IMR-90 (cell line): Measurements from ENCODE around the gene KRT7. TPM values are rescaled to one million over a fixed set of nuclear protein-coding genes. Genes with fewer than 3 reads are reported as not detected.

ENCODE experiments used
- ATAC-seq: fragments of 200-7000 bp; cut with Tn5 transposase; 2 replicates; pipeline ENCODE4 v1.9.1; 2020; ENCODE audit warnings: low read depth, mild to moderate bottlenecking, moderate library complexity
- BruUV-seq: library from RNA; stranded (reverse); fragments of 400-500 nt; replicated peaks from 2 replicates; lab custom pipeline; 2021; lab: Mats Ljungman, UMichigan
- CTCF ChIA-PET: fragments of 300-600 bp; formaldehyde crosslinking; extraction: SDS; loops from one replicate; lab custom pipeline; 2021; ENCODE audit warnings: antibody characterized with exemption; lab: Yijun Ruan, JAX
- POLR2A ChIA-PET: fragments of 300-600 bp; sonication (Branson Sonifier 250); formaldehyde crosslinking; loops from one replicate; lab custom pipeline; 2022; ENCODE audit warnings: antibody characterized with exemption; ENCODE audit not compliant: unreplicated experiment; lab: Charles Lee
- DNase-seq: peaks from one replicate; pipeline ENCODE4 v3.0.0; 2013
- H2AFZ ChIP-seq: replicated peaks from 2 replicates; pipeline ENCODE3; 2013; ENCODE audit warnings: low read length, mild to moderate bottlenecking; ENCODE audit not compliant: poor library complexity
- H2AK5ac ChIP-seq: 2 replicates; pipeline ENCODE4 v1.6.1; 2013; ENCODE audit warnings: low read depth, low read length, inconsistent platforms
- H2AK9ac ChIP-seq: replicated peaks from 2 replicates; pipeline ENCODE3; 2013; ENCODE audit warnings: mild to moderate bottlenecking, low read depth, low read length, moderate library complexity; ENCODE audit not compliant: poor library complexity
- H2BK120ac ChIP-seq: 2 replicates; pipeline ENCODE4 v1.6.1; 2013; ENCODE audit warnings: low read depth, low read length, inconsistent platforms
- H2BK15ac ChIP-seq: 3 replicates; pipeline ENCODE4 v1.6.1; 2013; ENCODE audit warnings: low read depth, low read length, inconsistent platforms
- H2BK20ac ChIP-seq: 2 replicates; pipeline ENCODE4 v1.6.1; 2013; ENCODE audit warnings: low read depth, mild to moderate bottlenecking, inconsistent platforms, low read length, moderate library complexity
- H2BK5ac ChIP-seq: 2 replicates; pipeline ENCODE4 v1.6.1; 2013; ENCODE audit warnings: mild to moderate bottlenecking, low read depth, low read length, inconsistent platforms; ENCODE audit not compliant: poor library complexity, severe bottlenecking
- H3K14ac ChIP-seq: replicated peaks from 2 replicates; pipeline ENCODE4 v1.6.1; 2013; ENCODE audit warnings: low read depth, low read length, inconsistent platforms
- H3K18ac ChIP-seq: 2 replicates; pipeline ENCODE4 v1.6.1; 2013; ENCODE audit warnings: low read depth, low read length, control low read depth
- H3K23ac ChIP-seq: 2 replicates; pipeline ENCODE4 v1.6.1; 2013; ENCODE audit warnings: low read depth, low read length, inconsistent platforms
- H3K27ac ChIP-seq: 2 replicates; pipeline ENCODE4 v1.5.1; 2013; ENCODE audit warnings: mild to moderate bottlenecking, control low read depth, low read length; ENCODE audit not compliant: insufficient read depth
- H3K27me3 ChIP-seq: 2 replicates; pipeline ENCODE4 v1.6.1; 2013; ENCODE audit warnings: low read length; ENCODE audit not compliant: control insufficient read depth, insufficient read depth
- H3K36me3 ChIP-seq: 2 replicates; pipeline ENCODE4 v1.6.1; 2013; ENCODE audit warnings: low read length, mixed read lengths; ENCODE audit not compliant: control insufficient read depth, insufficient read depth
- H3K4ac ChIP-seq: 2 replicates; pipeline ENCODE4 v1.6.1; 2013; ENCODE audit warnings: low read depth, low read length, inconsistent platforms
- H3K4me1 ChIP-seq: 2 replicates; pipeline ENCODE4 v1.6.1; 2013; ENCODE audit warnings: low read length, mixed read lengths; ENCODE audit not compliant: control insufficient read depth, insufficient read depth
- H3K4me2 ChIP-seq: 2 replicates; pipeline ENCODE4 v1.6.1; 2013; ENCODE audit warnings: low read depth, mild to moderate bottlenecking, control low read depth, low read length, moderate library complexity
- H3K4me3 ChIP-seq: 2 replicates; pipeline ENCODE4 v1.5.1; 2013; ENCODE audit warnings: low read depth, mild to moderate bottlenecking, control low read depth, low read length, moderate library complexity; ENCODE audit not compliant: insufficient read depth
- H3K56ac ChIP-seq: 2 replicates; pipeline ENCODE4 v1.6.1; 2013; ENCODE audit warnings: low read length, inconsistent platforms; ENCODE audit not compliant: insufficient read depth; ENCODE audit errors: extremely low read depth
- H3K79me1 ChIP-seq, 2 experiments: 2 replicates each; pipeline ENCODE4 v1.6.1; 2013; ENCODE audit warnings: low read length in 2 of 2, inconsistent platforms in 1 of 2, low read depth in 1 of 2
- H3K9ac ChIP-seq: 2 replicates; pipeline ENCODE4 v1.6.1; 2013; ENCODE audit warnings: low read depth, low read length, control low read depth
- H3K9me1 ChIP-seq: 2 replicates; pipeline ENCODE4 v1.6.1; 2013; ENCODE audit warnings: low read length, inconsistent platforms; ENCODE audit not compliant: insufficient read depth
- H3K9me3 ChIP-seq: 2 replicates; pipeline ENCODE4 v1.6.1; 2013; ENCODE audit warnings: low read length; ENCODE audit not compliant: control insufficient read depth, insufficient read depth
- H4K20me1 ChIP-seq: 2 replicates; pipeline ENCODE4 v1.6.1; 2013; ENCODE audit warnings: low read length, inconsistent platforms; ENCODE audit not compliant: insufficient read depth
- H4K5ac ChIP-seq: 2 replicates; pipeline ENCODE4 v1.6.1; 2013; ENCODE audit warnings: mild to moderate bottlenecking, low read depth, low read length, control low read depth
- H4K8ac ChIP-seq, 2 experiments: 2 replicates each; pipeline ENCODE4 v1.6.1; 2013; ENCODE audit warnings: low read depth in 2 of 2, low read length in 2 of 2, control low read depth in 1 of 2, inconsistent platforms in 1 of 2
- H4K91ac ChIP-seq: 2 replicates; pipeline ENCODE4 v1.6.1; 2013; ENCODE audit warnings: low read depth, low read length, inconsistent platforms; ENCODE audit not compliant: insufficient read depth
- BHLHE40 ChIP-seq: fragments of 150-350 bp; IDR thresholded peaks from 2 replicates; pipeline ENCODE4 v1.6.1; 2016; ENCODE audit warnings: mild to moderate bottlenecking, low read depth, low read length
- CEBPB ChIP-seq: IDR thresholded peaks from 2 replicates; pipeline ENCODE4 v1.6.1; 2012; ENCODE audit warnings: low read depth, low read length, improper control_type of control experiment
- CHD1 ChIP-seq: IDR thresholded peaks from 2 replicates; pipeline ENCODE4 v1.6.1; 2012; ENCODE audit warnings: low read depth, low read length, improper control_type of control experiment
- ELK1 ChIP-seq: fragments of 150-350 bp; IDR thresholded peaks from 2 replicates; pipeline ENCODE4 v1.6.1; 2016; ENCODE audit warnings: low read depth, mild to moderate bottlenecking, low read length, moderate library complexity, borderline replicate concordance
- FOS ChIP-seq: fragments of 150-350 bp; IDR thresholded peaks from 2 replicates; pipeline ENCODE4 v1.6.1; 2016; ENCODE audit warnings: low read depth, low read length
- MAFK ChIP-seq: IDR thresholded peaks from 2 replicates; pipeline ENCODE4 v1.6.1; 2012; ENCODE audit warnings: low read depth, low read length, improper control_type of control experiment
- MAZ ChIP-seq: IDR thresholded peaks from 2 replicates; pipeline ENCODE4 v1.6.1; 2012; ENCODE audit warnings: low read depth, mild to moderate bottlenecking, low read length, improper control_type of control experiment, moderate library complexity, borderline replicate concordance
- MXI1 ChIP-seq: IDR thresholded peaks from 2 replicates; pipeline ENCODE4 v1.6.1; 2012; ENCODE audit warnings: low read depth, mild to moderate bottlenecking, low read length, moderate library complexity, borderline replicate concordance
- NFE2L2 ChIP-seq: fragments of 150-350 bp; IDR thresholded peaks from 2 replicates; pipeline ENCODE4 v1.6.1; 2016; ENCODE audit warnings: low read depth, mild to moderate bottlenecking, low read length
- RAD21 ChIP-seq: IDR thresholded peaks from 2 replicates; pipeline ENCODE4 v1.6.1; 2012; ENCODE audit warnings: low read length, improper control_type of control experiment
- RFX5 ChIP-seq: IDR thresholded peaks from 2 replicates; pipeline ENCODE4 v1.8.0; 2012; ENCODE audit warnings: low read depth, mild to moderate bottlenecking, low read length, moderate library complexity
- USF2 ChIP-seq: fragments of 150-350 bp; IDR thresholded peaks from 2 replicates; pipeline ENCODE4 v1.6.1; 2017; ENCODE audit warnings: mild to moderate bottlenecking, antibody characterized with exemption, low read length, low read depth
- WGBS, 2 experiments: methylation state at CpG; one replicate each; pipeline versions ENCODE4 v1.1.5 to v1.1.7; 2013; ENCODE audit warnings: missing lambda C conversion rate in 2 of 2; ENCODE audit not compliant: insufficient read length in 1 of 2; ENCODE audit errors: extremely low coverage in 2 of 2; 5-methylcytosine and 5-hydroxymethylcytosine counted together
- dilution Hi-C: fragments of 300-500 bp; cut with HindIII; formaldehyde crosslinking; loops from one replicate; pipeline ENCODE4 v1.14.3; 2018; ENCODE audit warnings: low sequenced_read_pairs; ENCODE audit not compliant: unreplicated experiment
- in situ Hi-C: fragments of 300-500 bp; cut with MboI; formaldehyde crosslinking; loops from 3 replicates; pipeline ENCODE4 v1.14.3; 2019; ENCODE audit warnings: low sequenced_read_pairs, inconsistent platforms, mixed read lengths
- intact Hi-C: fragments of 100-400 bp; cut with micrococcal nuclease; formaldehyde crosslinking; loops from 2 replicates; pipeline ENCODE4 v1.10.0; 2022
- polyA plus RNA-seq, 3 experiments: library from polyadenylated mRNA; depleted of rRNA; stranded (reverse); fragments of >200 nt; gene quantifications; 2 replicates each; pipeline ENCODE4 v1.2.3, GENCODE V29; 2012; ENCODE audit warnings: low replicate concordance in 1 of 3
- total RNA-seq: library from RNA; depleted of rRNA; stranded (reverse); fragments of >200 nt; gene quantifications from 2 replicates; pipeline ENCODE4 v1.2.3, GENCODE V29; 2012
- TF ChIP-seq, protein P1 (sequence below): conservative IDR thresholded peaks from 2 replicates; pipeline ENCODE4 v1.5.1; 2012; ENCODE audit warnings: mild to moderate bottlenecking, low read depth, low read length, improper control_type of control experiment

The KRT7 gene
- total and polyA plus RNA-seq, 2 of the 4 experiments (the other 2 are of a cell fraction) = 0.54 to 1.7 TPM

DNA sequence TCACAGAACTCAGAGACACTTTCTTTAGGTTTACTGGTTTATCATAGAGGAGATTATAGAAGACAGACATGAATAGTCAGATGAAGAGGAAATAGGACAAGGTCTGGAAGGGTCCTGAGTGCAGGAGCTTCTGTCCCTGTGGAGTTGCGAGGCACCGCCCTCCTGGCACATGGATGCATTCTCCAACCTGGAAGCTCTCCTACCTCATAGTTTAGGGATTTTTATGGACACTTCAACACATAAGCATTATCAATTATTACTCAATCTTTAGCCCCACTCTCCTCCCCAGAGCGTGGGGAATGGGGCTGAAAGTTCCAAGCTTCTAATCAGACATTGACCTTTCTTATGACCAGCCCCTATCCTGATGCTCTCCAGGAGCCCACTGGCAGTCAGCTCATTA, 12.6 kb upstream of the KRT7 start:
- no peak overlapping the region for H2BK120ac ChIP-seq
- H3K56ac ChIP-seq = no peak overlapping the region
- no peak overlapping the region for H2BK5ac ChIP-seq
- no peak overlapping the region for H3K18ac ChIP-seq
- H3K79me1 ChIP-seq = no peaks in the 10 kb centered on the region
- no peak overlapping the region for H3K4me3 ChIP-seq
- no peak for TF ChIP-seq MXI1
- no peak for TF ChIP-seq CEBPB
- TF ChIP-seq USF2 = no peak
- no peak for TF ChIP-seq MAFK
- no peak for TF ChIP-seq MAZ
- TF ChIP-seq, protein P1, sequence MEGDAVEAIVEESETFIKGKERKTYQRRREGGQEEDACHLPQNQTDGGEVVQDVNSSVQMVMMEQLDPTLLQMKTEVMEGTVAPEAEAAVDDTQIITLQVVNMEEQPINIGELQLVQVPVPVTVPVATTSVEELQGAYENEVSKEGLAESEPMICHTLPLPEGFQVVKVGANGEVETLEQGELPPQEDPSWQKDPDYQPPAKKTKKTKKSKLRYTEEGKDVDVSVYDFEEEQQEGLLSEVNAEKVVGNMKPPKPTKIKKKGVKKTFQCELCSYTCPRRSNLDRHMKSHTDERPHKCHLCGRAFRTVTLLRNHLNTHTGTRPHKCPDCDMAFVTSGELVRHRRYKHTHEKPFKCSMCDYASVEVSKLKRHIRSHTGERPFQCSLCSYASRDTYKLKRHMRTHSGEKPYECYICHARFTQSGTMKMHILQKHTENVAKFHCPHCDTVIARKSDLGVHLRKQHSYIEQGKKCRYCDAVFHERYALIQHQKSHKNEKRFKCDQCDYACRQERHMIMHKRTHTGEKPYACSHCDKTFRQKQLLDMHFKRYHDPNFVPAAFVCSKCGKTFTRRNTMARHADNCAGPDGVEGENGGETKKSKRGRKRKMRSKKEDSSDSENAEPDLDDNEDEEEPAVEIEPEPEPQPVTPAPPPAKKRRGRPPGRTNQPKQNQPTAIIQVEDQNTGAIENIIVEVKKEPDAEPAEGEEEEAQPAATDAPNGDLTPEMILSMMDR = no peak
- no peak for TF ChIP-seq ELK1
- TF ChIP-seq FOS = no peak
- TF ChIP-seq RFX5 = no peak
- TF ChIP-seq CHD1 = no peak
- no peak for TF ChIP-seq NFE2L2
- TF ChIP-seq RAD21 = no peak
- TF ChIP-seq BHLHE40 = no peak
- no peaks in the 10 kb centered on the region for H4K20me1 ChIP-seq
- H2AK5ac ChIP-seq = no peak overlapping the region
- intact Hi-C loops = no loop called here
- in situ Hi-C loops = no loop called here
- DNase-seq = no peak
- BruUV-seq = no TSS peak
- H4K8ac ChIP-seq = no peak overlapping the region
- H3K9me3 ChIP-seq = peaks cover 2% of the 10 kb centered on the region
- peaks cover 12% of the 10 kb centered on the region for H3K4me1 ChIP-seq
- ChIA-PET CTCF (interaction anchor here (0.8 to 4.0 kb wide), 2 partner anchors 59 to 62 kb away, joined by 3 to 14 read pairs; no protein-coding TSS in a partner anchor), POLR2A (no interaction called here)
- WGBS, 2 experiments = no CpG with 5 or more reads among the region's 3 CpGs
- H3K23ac ChIP-seq = no peak overlapping the region
- H3K9me1 ChIP-seq = peaks cover 29% of the 10 kb centered on the region
- no peak overlapping the region for H4K5ac ChIP-seq
- no peaks in the 10 kb centered on the region for H3K27me3 ChIP-seq
- no peak overlapping the region for H2BK15ac ChIP-seq
- ATAC-seq = no peak
- no peaks in the 10 kb centered on the region for H3K36me3 ChIP-seq
- H4K91ac ChIP-seq = no peak overlapping the region
- no peak overlapping the region for H3K4me2 ChIP-seq
- no peak overlapping the region for H3K27ac ChIP-seq
- no peak overlapping the region for H2AFZ ChIP-seq
- H3K14ac ChIP-seq = no peak overlapping the region
- H3K4ac ChIP-seq = no peak overlapping the region
- no peak overlapping the region for H2AK9ac ChIP-seq
- dilution Hi-C loops = no loop called here
- H2BK20ac ChIP-seq = no peak overlapping the region
- no peak overlapping the region for H3K9ac ChIP-seq
